Measurements from ENCODE around the gene STAT6.

DNA sequence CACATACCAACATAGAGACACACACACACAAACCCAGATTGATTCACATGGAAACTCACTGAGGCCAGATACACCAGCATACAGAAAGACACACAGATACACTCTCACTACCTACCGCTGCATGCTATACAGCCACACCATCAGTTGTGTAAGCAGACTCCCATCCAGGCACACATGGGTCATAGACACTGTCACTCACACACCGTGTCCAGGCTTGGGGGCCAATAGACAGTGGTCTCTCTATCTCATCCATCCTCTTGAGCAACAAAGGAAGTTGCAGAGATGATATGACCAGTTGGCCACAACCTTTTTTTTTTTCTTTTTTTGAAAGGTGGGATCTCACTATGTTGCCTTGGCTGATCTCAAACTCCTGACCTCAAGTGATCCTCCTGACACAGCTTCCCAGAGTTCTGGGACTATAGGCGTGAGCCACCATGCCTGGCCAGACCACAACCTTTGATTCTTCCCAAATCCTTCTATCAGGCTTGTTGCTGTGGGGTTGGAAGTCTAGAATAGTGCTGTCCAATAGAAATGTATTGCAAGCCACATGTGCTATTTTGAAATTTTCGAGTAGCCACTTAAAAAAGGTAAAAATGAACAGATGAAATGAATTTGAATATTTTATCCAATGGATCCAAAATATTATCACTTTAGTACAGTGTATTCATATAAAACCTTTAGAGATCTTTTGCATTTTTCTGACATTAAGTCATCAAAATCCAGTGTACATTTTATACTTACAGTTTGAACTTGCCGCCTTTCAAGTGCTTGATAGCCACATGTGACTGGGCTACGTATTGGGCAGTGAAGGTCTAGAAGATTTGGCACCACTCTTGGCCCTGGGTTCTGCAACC lies 28.9 kb upstream of the STAT6 start:
- TF ChIP-seq ZNF140 (tag by site-specific recombination; IDR thresholded peaks at IDR 0.05) = no peak
- TF ChIP-seq, protein P1, sequence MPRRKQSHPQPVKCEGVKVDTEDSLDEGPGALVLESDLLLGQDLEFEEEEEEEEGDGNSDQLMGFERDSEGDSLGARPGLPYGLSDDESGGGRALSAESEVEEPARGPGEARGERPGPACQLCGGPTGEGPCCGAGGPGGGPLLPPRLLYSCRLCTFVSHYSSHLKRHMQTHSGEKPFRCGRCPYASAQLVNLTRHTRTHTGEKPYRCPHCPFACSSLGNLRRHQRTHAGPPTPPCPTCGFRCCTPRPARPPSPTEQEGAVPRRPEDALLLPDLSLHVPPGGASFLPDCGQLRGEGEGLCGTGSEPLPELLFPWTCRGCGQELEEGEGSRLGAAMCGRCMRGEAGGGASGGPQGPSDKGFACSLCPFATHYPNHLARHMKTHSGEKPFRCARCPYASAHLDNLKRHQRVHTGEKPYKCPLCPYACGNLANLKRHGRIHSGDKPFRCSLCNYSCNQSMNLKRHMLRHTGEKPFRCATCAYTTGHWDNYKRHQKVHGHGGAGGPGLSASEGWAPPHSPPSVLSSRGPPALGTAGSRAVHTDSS (tag by site-specific recombination; IDR thresholded peaks at IDR 0.05) = no peak
- no peak for TF ChIP-seq ZFP69B (tag by site-specific recombination; IDR thresholded peaks at IDR 0.05)
- TF ChIP-seq, protein P2, sequence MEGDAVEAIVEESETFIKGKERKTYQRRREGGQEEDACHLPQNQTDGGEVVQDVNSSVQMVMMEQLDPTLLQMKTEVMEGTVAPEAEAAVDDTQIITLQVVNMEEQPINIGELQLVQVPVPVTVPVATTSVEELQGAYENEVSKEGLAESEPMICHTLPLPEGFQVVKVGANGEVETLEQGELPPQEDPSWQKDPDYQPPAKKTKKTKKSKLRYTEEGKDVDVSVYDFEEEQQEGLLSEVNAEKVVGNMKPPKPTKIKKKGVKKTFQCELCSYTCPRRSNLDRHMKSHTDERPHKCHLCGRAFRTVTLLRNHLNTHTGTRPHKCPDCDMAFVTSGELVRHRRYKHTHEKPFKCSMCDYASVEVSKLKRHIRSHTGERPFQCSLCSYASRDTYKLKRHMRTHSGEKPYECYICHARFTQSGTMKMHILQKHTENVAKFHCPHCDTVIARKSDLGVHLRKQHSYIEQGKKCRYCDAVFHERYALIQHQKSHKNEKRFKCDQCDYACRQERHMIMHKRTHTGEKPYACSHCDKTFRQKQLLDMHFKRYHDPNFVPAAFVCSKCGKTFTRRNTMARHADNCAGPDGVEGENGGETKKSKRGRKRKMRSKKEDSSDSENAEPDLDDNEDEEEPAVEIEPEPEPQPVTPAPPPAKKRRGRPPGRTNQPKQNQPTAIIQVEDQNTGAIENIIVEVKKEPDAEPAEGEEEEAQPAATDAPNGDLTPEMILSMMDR (tag by site-specific recombination; IDR thresholded peaks at IDR 0.05) = no peak
- TF ChIP-seq YY1 (tag by site-specific recombination; IDR thresholded peaks at IDR 0.05) = no peak
- TF ChIP-seq ZBTB21 (tag by site-specific recombination; IDR thresholded peaks at IDR 0.05) = no peak
- TF ChIP-seq KLF10 (tag by site-specific recombination; IDR thresholded peaks at IDR 0.05) = no peak
- TF ChIP-seq KLF16 (tag by site-specific recombination; IDR thresholded peaks at IDR 0.05) = no peak
- TF ChIP-seq, protein P3, sequence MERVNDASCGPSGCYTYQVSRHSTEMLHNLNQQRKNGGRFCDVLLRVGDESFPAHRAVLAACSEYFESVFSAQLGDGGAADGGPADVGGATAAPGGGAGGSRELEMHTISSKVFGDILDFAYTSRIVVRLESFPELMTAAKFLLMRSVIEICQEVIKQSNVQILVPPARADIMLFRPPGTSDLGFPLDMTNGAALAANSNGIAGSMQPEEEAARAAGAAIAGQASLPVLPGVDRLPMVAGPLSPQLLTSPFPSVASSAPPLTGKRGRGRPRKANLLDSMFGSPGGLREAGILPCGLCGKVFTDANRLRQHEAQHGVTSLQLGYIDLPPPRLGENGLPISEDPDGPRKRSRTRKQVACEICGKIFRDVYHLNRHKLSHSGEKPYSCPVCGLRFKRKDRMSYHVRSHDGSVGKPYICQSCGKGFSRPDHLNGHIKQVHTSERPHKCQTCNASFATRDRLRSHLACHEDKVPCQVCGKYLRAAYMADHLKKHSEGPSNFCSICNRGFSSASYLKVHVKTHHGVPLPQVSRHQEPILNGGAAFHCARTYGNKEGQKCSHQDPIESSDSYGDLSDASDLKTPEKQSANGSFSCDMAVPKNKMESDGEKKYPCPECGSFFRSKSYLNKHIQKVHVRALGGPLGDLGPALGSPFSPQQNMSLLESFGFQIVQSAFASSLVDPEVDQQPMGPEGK (tag by site-specific recombination; IDR thresholded peaks at IDR 0.05) = no peak
- TF ChIP-seq ZNF560 (tag by site-specific recombination; IDR thresholded peaks at IDR 0.05; ENCODE audit: borderline replicate concordance) = no peak
- TF ChIP-seq, protein P4, sequence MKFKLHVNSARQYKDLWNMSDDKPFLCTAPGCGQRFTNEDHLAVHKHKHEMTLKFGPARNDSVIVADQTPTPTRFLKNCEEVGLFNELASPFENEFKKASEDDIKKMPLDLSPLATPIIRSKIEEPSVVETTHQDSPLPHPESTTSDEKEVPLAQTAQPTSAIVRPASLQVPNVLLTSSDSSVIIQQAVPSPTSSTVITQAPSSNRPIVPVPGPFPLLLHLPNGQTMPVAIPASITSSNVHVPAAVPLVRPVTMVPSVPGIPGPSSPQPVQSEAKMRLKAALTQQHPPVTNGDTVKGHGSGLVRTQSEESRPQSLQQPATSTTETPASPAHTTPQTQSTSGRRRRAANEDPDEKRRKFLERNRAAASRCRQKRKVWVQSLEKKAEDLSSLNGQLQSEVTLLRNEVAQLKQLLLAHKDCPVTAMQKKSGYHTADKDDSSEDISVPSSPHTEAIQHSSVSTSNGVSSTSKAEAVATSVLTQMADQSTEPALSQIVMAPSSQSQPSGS (tag by site-specific recombination; IDR thresholded peaks at IDR 0.05; ENCODE audit: low read depth) = no peak
- TF ChIP-seq SCRT2 (tag by site-specific recombination; IDR thresholded peaks at IDR 0.05) = no peak
